Activated CD4-positive, alpha-beta memory T cell treated with anti-CD3 and anti-CD28 coated beads, Interleukin-2, amount 10 ng/mL, durations not matched to agents 7 days and 5 days (primary cell): ENCODE measurements around the gene ST14. TPM values are rescaled to one million over a fixed set of nuclear protein-coding genes. Genes with fewer than 3 reads are reported as not detected.
"Not testable (repeated sequence)": the region's sequence is repeated elsewhere in the genome, so short reads cannot be mapped to it uniquely, and the experiment has no call there.

Experiments
- CTCF ChIA-PET: fragments of 350-600 bp; sonication (Branson Sonifier 250); formaldehyde crosslinking; loops from one replicate; lab custom pipeline; 2021; ENCODE audit warnings: antibody characterized with exemption, inconsistent platforms; lab: Charles Lee
- POLR2A ChIA-PET: fragments of 350-600 bp; sonication (Branson Sonifier 250); formaldehyde crosslinking; loops from one replicate; lab custom pipeline; 2021; ENCODE audit warnings: antibody characterized with exemption; lab: Charles Lee
- DNase-seq: peaks from one replicate; pipeline ENCODE4 v3.0.0-alpha.2; 2020
- H3K27ac Mint-ChIP-seq: one replicate; pipeline ENCODE4 v1.8.0; 2021; ENCODE audit warnings: mild to moderate bottlenecking, mixed read lengths
- H3K27me3 Mint-ChIP-seq: one replicate; pipeline ENCODE4 v1.8.0; 2021; ENCODE audit warnings: mixed read lengths
- H3K36me3 Mint-ChIP-seq: one replicate; pipeline ENCODE4 v1.8.0; 2021; ENCODE audit warnings: low read depth, mixed read lengths
- H3K4me1 Mint-ChIP-seq: one replicate; pipeline ENCODE4 v1.8.0; 2021; ENCODE audit warnings: mixed read lengths
- H3K4me3 Mint-ChIP-seq: one replicate; pipeline ENCODE4 v1.8.0; 2021; ENCODE audit warnings: mild to moderate bottlenecking, mixed read lengths
- H3K9me3 Mint-ChIP-seq: one replicate; pipeline ENCODE4 v1.8.0; 2021; ENCODE audit warnings: mixed read lengths
- total RNA-seq, 2 experiments: library from RNA; stranded (reverse); gene quantifications; one replicate each; pipeline ENCODE4 v1.2.3, GENCODE V29; 2021

ST14 gene
- total RNA-seq, 2 experiments from 2014 or later = not detected

GRCh38 chr11:130249371-130249770 is 89.8 kb downstream of the ST14 start:
- ChIA-PET CTCF (interaction anchor here (0.8 kb wide), 1 partner anchor 13 kb away, joined by 3 read pairs; no protein-coding TSS in a partner anchor), POLR2A (no interaction called here)
- no peak overlapping the region for H3K4me3 Mint-ChIP-seq
- H3K36me3 Mint-ChIP-seq = peaks cover 54% of the 10 kb centered on the region
- DNase-seq = no peak
- peaks cover 29% of the 10 kb centered on the region for H3K4me1 Mint-ChIP-seq
- no peaks in the 10 kb centered on the region for H3K27me3 Mint-ChIP-seq
- H3K27ac Mint-ChIP-seq = no peak overlapping the region
- peaks cover 9% of the 10 kb centered on the region for H3K9me3 Mint-ChIP-seq

GRCh38 chr11:130249929-130250328 is 90.3 kb downstream of the ST14 start:
- H3K27me3 Mint-ChIP-seq, POLR2A ChIA-PET, H3K4me3 Mint-ChIP-seq, H3K27ac Mint-ChIP-seq, H3K9me3 Mint-ChIP-seq, DNase-seq: not testable (repeated sequence)
- CTCF ChIA-PET = interaction anchor here (0.8 kb wide), 1 partner anchor 14 kb away, joined by 3 read pairs; no protein-coding TSS in a partner anchor
- H3K4me1 Mint-ChIP-seq = peaks cover 28% of the 10 kb centered on the region
- peaks cover 57% of the 10 kb centered on the region for H3K36me3 Mint-ChIP-seq

- Mint-ChIP-seq H3K4me1 (peaks cover 16% of the 10 kb centered on the region), H3K36me3 (peaks cover 61% of the 10 kb centered on the region), H3K9me3 (peaks cover 21% of the 10 kb centered on the region)
- CTCF ChIA-PET, POLR2A ChIA-PET, H3K27ac Mint-ChIP-seq, DNase-seq, H3K27me3 Mint-ChIP-seq, H3K4me3 Mint-ChIP-seq: not testable (repeated sequence)
These were observed 92.2 kb downstream of the ST14 start for GRCh38 chr11:130251763-130252162.

Other genes starting within 250 kb of the ST14 start
- gene PRDM10, start 156.9 kb upstream of the ST14 start, total RNA-seq = 10 to 100 TPM; 11.7 to 12.6 TPM
- gene APLP2, start 89.9 kb upstream of the ST14 start, total RNA-seq = 10 to 100 TPM; 31.1 to 33.2 TPM
- gene ZBTB44, start 155.1 kb downstream of the ST14 start, total RNA-seq = 10 to 100 TPM; 51.2 to 51.7 TPM